Transverse colon (tissue), 4 donors: ENCODE data around the gene DNAJC6. TPM values are rescaled to one million over a fixed set of nuclear protein-coding genes. Genes with fewer than 3 reads are reported as not detected.

ENCODE experiments used
- DNase-seq: peaks from one replicate; pipeline ENCODE4 v3.0.0-alpha.2; 2019
- H3K27ac ChIP-seq, 4 donors: fragments of 200-600 bp; sonication (generic); 2 replicates each; pipeline ENCODE4 v1.5.1; 2016 to 2018; ENCODE audit warnings: inconsistent platforms in 4 of 4
- H3K27me3 ChIP-seq: fragments of 200-600 bp; sonication (generic); 2 replicates; pipeline ENCODE4 v1.5.1; 2017; ENCODE audit warnings: inconsistent platforms
- H3K36me3 ChIP-seq, 4 donors: fragments of 200-600 bp; sonication (generic); 2 replicates each; pipeline ENCODE4 v1.5.1; 2017 to 2019; ENCODE audit warnings: inconsistent platforms in 4 of 4
- H3K4me1 ChIP-seq, 4 donors: fragments of 200-600 bp; sonication (generic); 2 replicates each; pipeline ENCODE4 v1.5.1; 2017 to 2020; ENCODE audit warnings: inconsistent platforms in 4 of 4
- H3K4me3 ChIP-seq, 4 donors: fragments of 200-600 bp; sonication (generic); 1 replicate in 1 of 4; 2 replicates in 3 of 4; pipeline versions ENCODE4 v1.5.1 to v1.6.1; 2017 to 2019; ENCODE audit warnings: inconsistent platforms in 4 of 4
- H3K9me3 ChIP-seq, 2 donors: fragments of 200-600 bp; sonication (generic); 2 replicates each; pipeline ENCODE4 v1.5.1; 2017 to 2019; ENCODE audit warnings: inconsistent platforms in 2 of 2
- CTCF ChIP-seq, 5 experiments: fragments of 200-600 bp in 3 of 5; fragments of 450-650 bp in 2 of 5; sonication (generic) in 3 of 5; IDR thresholded peaks; 1 replicate in 2 of 5; 2 replicates in 3 of 5; pipeline ENCODE4 v1.5.1; 2016 to 2017; ENCODE audit warnings: antibody characterized with exemption in 5 of 5, inconsistent platforms in 3 of 5, mild to moderate bottlenecking in 2 of 5, moderate library complexity in 1 of 5
- EP300 ChIP-seq: sonication (generic); formaldehyde crosslinking; IDR thresholded peaks from one replicate; pipeline ENCODE4 v1.6.1; 2017; ENCODE audit warnings: antibody characterized with exemption, low read depth
- POLR2A ChIP-seq: fragments of 450-650 bp; IDR thresholded peaks from one replicate; pipeline ENCODE4 v1.6.1; 2016; ENCODE audit warnings: antibody characterized with exemption, mild to moderate bottlenecking, moderate library complexity
- POLR2AphosphoS5 ChIP-seq, 3 donors: sonication (generic); formaldehyde crosslinking; IDR thresholded peaks; one replicate each; pipeline ENCODE4 v1.6.1; 2016; ENCODE audit warnings: antibody characterized with exemption in 3 of 3
- WGBS, 2 donors: methylation state at CpG; one replicate each; pipeline ENCODE4 v1.1.5; 2018; ENCODE audit warnings: low coverage in 1 of 2; 5-methylcytosine and 5-hydroxymethylcytosine counted together
- in situ Hi-C, 4 donors: fragments of 200-750 bp; cut with MboI; loops; one replicate each; pipeline versions ENCODE4 v1.15.0 to v1.15.1; 2017; ENCODE audit warnings: low sequenced_read_pairs in 3 of 4, low pct_ligation_motif_present in 1 of 4, low pct_unique_long_range_greater_than_20kb in 1 of 4
- intact Hi-C: fragments of 100-400 bp; cut with DNase I; formaldehyde crosslinking; loops from one replicate; pipeline ENCODE4 v1.15.1; 2023; ENCODE audit warnings: low total_unique reads
- total RNA-seq, 4 donors: library from RNA; depleted of rRNA; stranded (reverse); fragments of >200 nt; gene quantifications; one replicate each; pipeline ENCODE4 v1.1.0, GENCODE V29; 2016

DNAJC6 gene
- total RNA-seq, 4 donors from 2014 or later, result 0.40 to 2.7 (median 1.7) TPM

- H3K9me3 ChIP-seq, result no peaks in the 10 kb centered on the region
- H3K27me3 ChIP-seq, result no peaks in the 10 kb centered on the region
- DNase-seq, result no peak
- no peak overlapping the region for H3K4me3 ChIP-seq
- TF ChIP-seq CTCF (IDR thresholded peaks at IDR 0.05), result no peak
- no peak for TF ChIP-seq POLR2AphosphoS5 (IDR thresholded peaks at IDR 0.05)
- TF ChIP-seq EP300, result no peak
- TF ChIP-seq POLR2A, result no peak
- 77 to 81% methylated on average over 4 of the region's 4 CpGs for WGBS, 2 donors
- intact Hi-C loops (no loop called here), in situ Hi-C loops (loop anchor here in 2 of 4 donors (25.0 kb wide), 2 partner anchors 327 to 352 kb away; no protein-coding TSS in a partner anchor)
- no peaks in the 10 kb centered on the region for H3K36me3 ChIP-seq
- H3K4me1 ChIP-seq, result peaks cover 0 to 6% (median 0%) of the 10 kb centered on the region in 4 donors
- H3K27ac ChIP-seq, result no peak overlapping the region
Measured at GRCh38 chr1:65414538-65414937, 105.2 kb downstream of the DNAJC6 start.

- 89 to 93% methylated on average over 1 of the region's 1 CpG for WGBS, 2 donors
- no peak for DNase-seq
- Histone ChIP-seq H3K4me1 (peaks cover 0 to 12% (median 2%) of the 10 kb centered on the region in 4 donors), H3K4me3 (no peak overlapping the region), H3K9me3 (no peaks in the 10 kb centered on the region), H3K27ac (no peak overlapping the region), H3K36me3 (no peaks in the 10 kb centered on the region), H3K27me3 (no peaks in the 10 kb centered on the region)
- TF ChIP-seq POLR2AphosphoS5 (IDR thresholded peaks at IDR 0.05) (no peak), EP300 (no peak), POLR2A (no peak), CTCF (IDR thresholded peaks at IDR 0.05) (no peak)
- in situ Hi-C loops (loop anchor here in 2 of 4 donors (25.0 kb wide), 2 partner anchors 329 to 354 kb away; no protein-coding TSS in a partner anchor), intact Hi-C loops (no loop called here)
Measured at GRCh38 chr1:65416767-65417166, 107.4 kb downstream of the DNAJC6 start.

GRCh38 chr1:65417729-65418128, 108.4 kb downstream of the DNAJC6 start:
- Histone ChIP-seq H3K27ac (no peak overlapping the region), H3K36me3 (no peaks in the 10 kb centered on the region), H3K4me3 (no peak overlapping the region), H3K27me3 (no peaks in the 10 kb centered on the region), H3K9me3 (no peaks in the 10 kb centered on the region), H3K4me1 (peaks cover 7 to 21% (median 10%) of the 10 kb centered on the region in 4 donors)
- in situ Hi-C loops (loop anchor here in 2 of 4 donors (25.0 kb wide), 2 partner anchors 330 to 355 kb away; no protein-coding TSS in a partner anchor), intact Hi-C loops (no loop called here)
- WGBS, 2 donors, result 90 to 97% methylated on average over 2 of the region's 2 CpGs
- no peak for DNase-seq
- TF ChIP-seq CTCF (IDR thresholded peaks at IDR 0.05) (no peak), EP300 (no peak), POLR2A (no peak), POLR2AphosphoS5 (IDR thresholded peaks at IDR 0.05) (no peak)

GRCh38 chr1:65418522-65419185, 109.3 kb downstream of the DNAJC6 start:
- Histone ChIP-seq H3K36me3 (no peaks in the 10 kb centered on the region), H3K27me3 (no peaks in the 10 kb centered on the region), H3K9me3 (no peaks in the 10 kb centered on the region), H3K4me1 (peaks cover 8 to 30% (median 11%) of the 10 kb centered on the region in 4 donors), H3K4me3 (no peak overlapping the region), H3K27ac (peak overlapping the region in 1 of 4 donors; percentile 90)
- in situ Hi-C loops, result loop anchor here in 2 of 4 donors (25.0 kb wide), 2 partner anchors 331 to 356 kb away; no protein-coding TSS in a partner anchor
- no peak for DNase-seq
- intact Hi-C loops, result no loop called here
- TF ChIP-seq POLR2AphosphoS5 (IDR thresholded peaks at IDR 0.05), result no peak
- no peak for TF ChIP-seq POLR2A
- TF ChIP-seq EP300, result no peak
- no peak for TF ChIP-seq CTCF (IDR thresholded peaks at IDR 0.05)
- WGBS, 2 donors, result 89 to 92% methylated on average over 2 to 4 of the region's 4 CpGs
